Hematopoietic multipotent progenitor cell treated with erythropoietin and hydrocortisone succinate and interleukin-3 and kit ligand, for 17 days (in vitro differentiated cells): Measurements from ENCODE around the gene KATNIP.

Experiments
- DNase-seq: peaks from one replicate; pipeline ENCODE4 v3.0.0-alpha.2; 2015; ENCODE audit warnings: low spot score

The KATNIP gene

DNA sequence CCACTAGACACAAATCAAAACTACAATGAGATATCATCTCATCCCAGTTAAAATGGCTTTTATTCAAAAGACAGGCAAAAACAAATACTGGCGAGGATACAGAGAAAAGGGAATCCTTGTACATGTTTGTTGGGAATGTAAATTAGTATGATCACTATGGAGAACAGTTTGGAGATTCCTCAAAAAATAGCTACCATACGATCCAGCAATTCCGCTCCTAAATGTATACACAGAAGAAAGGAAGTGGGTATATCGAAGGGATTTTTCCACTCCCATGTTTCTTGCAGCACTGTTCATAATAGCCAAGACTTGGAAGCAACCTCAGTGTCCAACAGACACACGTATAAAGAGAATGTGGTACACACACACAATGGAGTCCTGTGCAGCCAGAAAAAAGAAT lies 35.3 kb downstream of the KATNIP start:
- DNase-seq: no peak

DNA sequence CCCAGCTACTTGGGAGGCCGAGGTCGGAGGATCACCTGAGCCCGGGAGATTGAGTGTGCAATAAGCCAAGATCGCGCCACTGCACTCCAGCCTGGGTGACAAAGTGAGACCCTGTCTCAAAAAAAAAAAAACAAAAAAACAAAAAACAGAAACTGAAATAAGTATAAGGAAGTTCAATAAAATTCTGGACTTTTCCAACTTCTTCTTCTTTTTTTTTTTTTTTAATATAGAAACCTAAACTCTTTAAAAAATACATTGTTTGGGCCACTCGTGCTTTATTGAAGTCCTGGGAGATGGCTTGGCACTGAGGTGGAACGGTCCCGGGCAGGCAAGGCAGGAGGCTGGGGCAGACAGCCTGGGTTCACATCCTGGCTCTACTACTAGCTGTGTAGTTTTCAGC lies 36.8 kb downstream of the KATNIP start:
- DNase-seq: no peak

DNA sequence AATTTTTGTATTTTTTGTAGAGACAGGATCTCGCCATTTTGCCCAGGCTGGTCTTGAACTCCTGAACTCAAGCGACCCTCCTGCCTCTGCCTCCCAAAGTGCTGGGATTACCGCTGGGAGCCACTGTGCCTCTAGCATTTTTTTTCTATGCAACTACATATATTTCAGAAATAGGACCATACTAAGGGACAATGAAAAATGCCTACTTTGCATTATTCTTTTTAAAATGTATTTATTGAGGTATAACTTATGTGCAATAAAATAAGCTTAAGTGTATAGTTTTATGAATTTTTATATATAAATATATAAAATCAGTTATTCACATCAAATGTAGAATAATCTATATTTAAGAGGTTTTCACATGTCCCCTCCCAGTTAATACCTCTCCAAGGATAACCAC lies 38.1 kb downstream of the KATNIP start:
- no peak for DNase-seq

DNA sequence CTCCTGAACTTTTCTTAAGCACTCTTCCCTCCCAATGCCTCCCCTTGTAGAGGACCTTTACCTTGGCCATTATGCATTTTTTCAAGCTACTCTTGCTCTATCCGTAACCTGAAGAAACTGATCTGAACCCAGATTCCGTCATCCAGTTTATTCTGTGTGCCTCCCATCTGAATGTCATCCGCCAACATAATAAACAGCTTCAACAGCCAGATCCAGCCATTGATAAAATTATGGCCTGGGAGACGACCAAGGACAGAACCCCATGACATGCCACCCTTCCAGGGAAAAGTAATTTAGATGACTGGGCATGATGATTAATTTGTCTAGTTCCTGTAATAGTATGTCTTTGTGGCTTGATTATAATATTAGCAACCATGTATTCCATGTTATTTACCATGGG lies 41.9 kb downstream of the KATNIP start:
- DNase-seq: no peak

DNA sequence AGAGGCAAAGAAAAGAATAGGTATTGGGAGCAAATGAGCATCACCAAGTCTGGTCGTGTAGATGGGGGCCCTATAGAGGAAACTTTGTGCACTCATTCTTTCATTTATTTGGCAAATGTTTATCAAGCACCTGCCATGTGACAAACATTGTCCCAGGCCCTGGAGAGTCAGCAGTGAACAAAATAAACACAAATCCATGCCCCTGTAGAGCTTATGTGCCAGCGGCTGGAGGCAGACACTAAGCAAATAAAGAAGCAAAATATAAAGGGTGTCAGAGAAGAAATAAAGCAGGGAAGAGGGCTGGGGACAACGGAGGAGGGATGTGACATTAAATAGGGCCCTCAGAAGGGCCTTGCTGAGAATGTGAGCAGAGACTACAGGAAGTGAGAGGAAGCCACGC lies 45.5 kb downstream of the KATNIP start:
- no peak for DNase-seq

DNA sequence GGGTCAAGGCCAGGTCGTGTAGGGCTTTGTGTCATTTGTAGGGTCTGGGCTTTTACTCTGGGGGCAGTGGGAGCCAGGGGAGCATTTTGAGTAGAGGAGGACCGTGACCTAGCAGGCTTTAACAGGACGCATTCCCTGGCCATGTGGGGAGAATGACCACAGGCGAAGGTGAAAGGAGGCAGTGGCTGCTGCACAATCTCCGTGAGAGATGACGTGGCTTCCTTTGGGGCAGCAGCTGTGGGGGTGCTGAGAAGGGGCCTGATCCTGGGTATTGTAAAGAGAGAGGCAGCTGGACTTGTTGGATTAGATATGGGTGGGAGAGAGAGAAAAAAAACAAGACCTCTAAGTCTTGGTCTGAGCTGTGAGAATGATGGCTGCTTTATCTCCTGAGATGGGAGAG lies 46.0 kb downstream of the KATNIP start:
- no peak for DNase-seq

DNA sequence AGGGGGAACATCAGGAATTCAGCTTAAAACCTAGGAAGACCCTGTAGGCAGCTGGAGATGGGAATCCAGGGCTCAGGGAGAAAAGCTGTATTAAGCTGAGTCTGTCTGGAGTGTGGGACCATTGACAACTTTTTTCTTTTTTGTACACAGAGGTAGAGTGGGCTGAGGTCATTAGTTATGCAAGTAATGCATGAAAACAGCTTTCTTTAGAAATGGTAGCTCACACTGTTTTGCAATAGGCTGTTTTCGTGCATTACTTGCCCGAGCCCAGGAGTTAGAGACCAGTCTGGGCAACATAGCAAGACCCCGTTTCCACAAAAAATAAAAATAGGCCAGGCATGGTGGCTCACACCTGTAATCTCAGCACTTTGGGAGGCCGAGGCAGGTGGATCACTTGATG lies 46.5 kb downstream of the KATNIP start:
- no peak for DNase-seq

DNA sequence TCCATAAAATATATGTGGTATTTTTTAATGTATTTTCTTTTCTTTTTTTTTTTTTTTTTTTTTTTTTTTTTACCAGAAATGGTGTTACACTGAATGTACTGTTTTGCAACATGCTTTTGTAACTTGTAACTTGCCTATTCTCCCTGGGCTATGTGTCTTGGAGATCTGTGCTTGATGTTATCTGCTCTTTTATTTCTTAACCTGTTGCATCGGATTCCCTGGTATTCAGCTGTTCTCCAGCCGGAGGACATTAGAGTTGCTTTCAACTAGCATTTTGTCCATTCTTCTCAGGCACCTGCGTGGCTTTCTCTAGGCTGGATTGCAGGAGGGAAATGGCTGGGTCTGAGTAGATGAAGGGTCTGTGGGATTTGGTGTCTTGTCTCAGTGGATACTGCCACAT lies 47.4 kb downstream of the KATNIP start:
- DNase-seq: no peak

DNA sequence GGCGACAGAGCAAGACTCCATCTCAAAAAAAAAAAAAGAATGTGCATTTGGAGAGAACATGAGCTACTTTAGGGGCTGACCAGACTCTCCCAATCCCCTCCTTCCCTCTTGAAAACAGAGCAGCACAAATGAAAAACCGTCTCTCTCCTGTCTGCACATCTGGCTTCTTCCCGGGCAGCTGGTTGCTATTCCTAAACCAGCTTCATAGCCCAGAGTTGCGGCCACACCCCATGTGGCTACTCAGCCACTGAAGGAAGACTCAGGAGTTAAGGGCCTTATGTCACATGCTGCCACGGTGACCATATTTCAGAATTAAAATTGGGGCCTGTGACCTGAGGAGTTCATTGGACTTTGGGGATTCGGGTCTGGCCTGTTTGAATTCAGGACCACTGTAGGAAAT lies 48.3 kb downstream of the KATNIP start:
- no peak for DNase-seq

DNA sequence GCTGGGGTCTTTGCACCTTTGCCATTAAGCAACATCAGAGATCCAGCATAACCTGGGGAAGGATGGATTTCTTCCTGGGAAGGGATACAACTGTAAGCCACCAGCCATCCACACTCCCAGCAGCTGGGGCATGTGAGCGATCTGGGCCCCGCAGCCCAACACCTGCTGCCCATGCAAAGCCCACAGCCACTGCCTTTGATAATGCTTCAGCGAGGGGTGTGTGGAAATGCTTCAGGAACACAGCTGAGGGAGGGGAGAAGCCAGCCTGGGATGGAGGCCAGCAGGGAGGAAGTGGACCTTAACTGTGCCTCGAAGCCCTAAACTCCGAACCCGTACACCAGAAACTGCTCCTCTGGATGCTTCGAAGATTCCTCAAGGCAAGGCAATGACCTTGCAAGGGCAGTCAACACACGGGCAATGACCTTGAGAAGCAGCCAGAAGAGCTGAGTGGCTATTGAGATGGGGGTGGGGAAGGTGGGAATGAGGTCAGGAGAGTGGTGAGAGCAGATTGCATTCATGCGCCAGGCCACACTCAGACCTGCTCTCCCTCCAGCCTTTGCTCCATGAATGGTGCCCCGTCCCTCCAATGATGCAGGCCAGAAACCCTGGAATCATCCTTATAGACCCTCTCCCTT lies 49.1 kb downstream of the KATNIP start:
- DNase-seq: no peak

DNA sequence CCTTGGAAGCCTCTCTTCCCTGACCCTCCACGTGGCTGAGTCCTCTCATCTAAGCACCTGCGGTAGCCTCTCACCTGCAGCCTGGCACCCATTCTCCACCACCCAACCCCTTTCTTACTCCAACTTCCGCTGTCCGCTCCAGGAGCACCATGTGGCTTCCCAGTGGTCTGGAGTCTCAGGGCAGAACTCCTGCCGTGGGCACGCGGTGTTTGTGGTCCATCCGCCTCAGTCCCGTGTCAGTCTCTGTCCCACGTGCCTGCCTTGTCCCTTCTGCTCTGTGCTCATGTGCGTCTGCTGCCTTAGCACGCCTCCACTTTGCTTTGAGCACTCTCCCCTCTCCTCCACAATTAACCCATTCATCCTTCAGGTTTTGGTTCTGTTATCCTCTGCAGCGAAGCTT lies 49.7 kb downstream of the KATNIP start:
- DNase-seq: no peak
